CD1c-positive myeloid dendritic cell (primary cell): Measurements from ENCODE around the gene PPP1R9B.
A peak's percentile ranks its signal among the peaks of the same experiment; 100 is the strongest.

Experiments
- DNase-seq: peaks from one replicate; pipeline ENCODE4 v3.0.0-alpha.2; 2016; ENCODE audit errors: extremely low spot score

The PPP1R9B gene

DNA sequence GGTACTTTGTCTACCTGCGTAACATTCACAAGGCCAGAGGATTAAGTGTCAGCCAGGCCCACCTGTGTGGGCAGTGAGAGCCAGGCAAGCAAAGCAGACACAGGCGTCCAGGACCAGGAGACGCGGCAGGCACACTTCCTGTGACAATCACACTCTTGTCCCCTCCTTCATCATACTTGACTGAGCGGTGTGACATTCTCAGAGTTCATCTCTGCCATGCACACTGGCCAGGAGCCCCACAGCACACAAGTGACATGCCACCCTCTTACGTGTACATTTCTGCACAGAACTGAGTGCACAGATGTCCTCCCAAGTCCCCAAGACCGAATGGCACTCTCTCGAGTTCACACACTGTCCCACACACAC lies 8.7 kb downstream of the PPP1R9B start:
- no peak for DNase-seq

DNA sequence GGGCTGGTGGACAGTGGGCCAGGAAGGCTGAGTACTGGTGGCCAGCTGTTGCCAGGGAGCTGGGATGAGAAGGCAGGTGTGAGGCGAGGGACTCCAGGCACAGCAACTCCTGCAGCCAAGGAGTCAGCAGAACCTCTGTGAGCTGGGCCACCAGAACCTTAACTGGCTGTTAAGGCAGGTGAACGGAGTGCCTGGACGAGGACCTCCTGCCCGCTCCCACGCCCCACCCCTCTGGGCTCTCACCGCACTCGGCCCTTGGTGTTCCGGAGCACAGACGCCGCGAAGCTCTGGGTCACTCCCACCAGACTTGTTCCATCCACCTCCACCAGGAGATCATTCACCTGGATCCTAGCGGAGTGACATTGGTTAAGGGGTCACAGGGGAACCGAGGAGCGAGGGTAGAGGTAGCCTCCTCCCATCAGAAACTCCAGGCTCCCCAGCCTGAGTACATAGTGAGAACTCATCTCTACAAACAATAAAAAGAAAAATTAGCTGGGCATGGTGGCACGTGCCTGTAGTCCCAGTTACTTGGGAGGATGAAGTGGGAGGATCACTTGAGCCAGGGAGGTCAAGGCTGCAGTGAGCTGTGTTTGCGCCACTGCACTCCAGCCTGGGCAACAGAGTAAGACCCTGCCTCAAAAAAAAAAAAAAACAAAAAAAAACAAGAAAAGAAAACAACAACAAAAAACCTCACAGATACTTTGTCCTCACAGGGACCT lies 9.3 kb downstream of the PPP1R9B start:
- DNase-seq = no peak

DNA sequence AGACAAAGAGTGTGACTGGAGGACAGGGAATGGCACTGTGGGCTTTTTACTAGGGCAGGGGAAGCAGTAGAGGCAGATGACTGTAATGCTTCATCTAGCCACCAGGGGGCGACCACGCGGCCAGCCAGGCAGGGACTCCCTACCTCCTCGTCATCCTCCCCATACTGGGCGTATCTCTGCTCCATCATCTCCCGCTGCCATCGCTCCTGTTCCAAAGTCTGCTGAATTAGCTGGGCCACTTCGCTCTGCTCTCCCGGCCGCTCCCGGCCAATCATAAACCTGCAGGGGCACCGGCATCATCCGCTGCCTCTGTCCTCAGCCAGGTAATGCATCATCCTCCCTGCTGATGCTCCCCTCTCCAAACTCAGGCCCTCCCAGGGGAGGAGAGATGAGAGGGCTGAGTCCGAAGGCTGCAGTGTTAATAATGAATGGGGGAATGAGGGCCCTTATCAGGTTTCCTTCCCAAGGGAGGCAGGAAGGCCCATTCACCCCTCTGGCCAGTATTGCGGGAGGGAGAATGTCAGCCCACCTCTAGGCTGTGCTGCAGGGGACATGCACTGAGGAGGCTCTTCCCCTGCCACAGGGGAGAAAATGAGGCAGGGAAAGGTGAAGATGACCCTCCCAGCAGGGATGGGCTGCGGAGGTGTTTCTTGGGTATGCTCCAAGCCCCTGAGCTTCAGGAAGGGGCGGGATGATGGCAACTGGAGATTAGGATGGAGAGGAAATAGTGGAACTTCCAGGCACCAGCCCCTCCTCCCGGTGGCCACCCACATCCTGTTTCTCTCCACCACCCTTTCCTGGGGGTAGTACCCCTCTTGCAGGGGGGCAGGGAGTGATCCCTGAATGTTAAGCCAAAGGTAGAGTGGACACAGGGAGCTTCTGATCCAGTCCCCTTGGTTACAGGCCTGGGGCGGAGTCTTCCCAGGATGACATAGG lies 10.3 kb downstream of the PPP1R9B start:
- DNase-seq = peak; percentile 76

- no peak for DNase-seq
Observed at GRCh38 chr17:50139185-50139783, 11.2 kb downstream of the PPP1R9B start.

DNA sequence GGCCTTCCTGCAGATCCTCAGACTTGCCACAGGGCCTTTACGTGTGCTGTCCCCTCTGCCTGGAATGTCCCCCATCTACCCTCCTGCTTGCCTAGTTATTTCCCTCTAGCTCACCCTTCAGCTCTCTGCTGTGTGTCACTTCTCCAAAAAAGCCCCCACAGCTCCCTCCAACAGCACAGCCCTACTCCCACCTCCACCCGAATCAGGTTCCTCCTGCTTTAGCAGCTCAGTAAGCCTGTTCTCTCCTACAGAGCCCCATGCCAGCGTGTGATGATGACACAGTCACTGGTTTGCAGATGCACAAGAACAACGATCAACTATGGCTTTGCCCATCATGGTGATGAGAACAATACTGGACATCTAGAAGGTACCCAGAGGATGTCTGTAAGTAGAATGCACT lies 13.4 kb downstream of the PPP1R9B start:
- DNase-seq = peak; percentile 44

DNA sequence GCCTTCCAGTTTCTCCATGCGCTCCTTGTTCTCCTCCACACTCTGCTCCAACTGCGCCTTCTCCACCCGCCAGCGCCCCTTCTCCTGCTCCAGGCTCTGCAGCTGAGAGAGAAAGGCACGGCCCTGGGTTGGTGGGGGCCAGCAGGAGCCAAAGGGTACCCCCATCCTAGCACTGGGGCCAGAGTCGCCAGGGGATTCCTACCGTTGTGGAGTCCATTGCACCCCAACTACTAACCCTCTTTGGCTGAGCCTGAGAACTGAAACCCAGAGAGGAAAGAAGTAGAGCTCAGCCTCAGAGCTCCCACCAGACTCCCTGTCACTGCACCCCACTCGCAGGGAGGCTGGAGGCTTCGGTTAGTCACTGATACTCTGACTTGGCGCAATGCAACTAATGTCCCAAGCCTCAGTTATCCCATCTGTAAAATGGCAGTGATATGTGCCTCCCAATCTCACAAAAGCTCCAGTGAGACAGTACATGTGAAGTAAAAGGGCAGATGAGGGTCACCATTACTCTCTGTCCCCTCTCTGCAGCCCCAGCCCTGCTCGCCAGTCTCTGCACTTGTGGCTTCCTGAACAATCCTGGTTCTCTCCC lies 14.3 kb downstream of the PPP1R9B start:
- DNase-seq = no peak

GRCh38 chr17:50135316-50136095 lies 15.0 kb downstream of the PPP1R9B start:
- DNase-seq = no peak

DNA sequence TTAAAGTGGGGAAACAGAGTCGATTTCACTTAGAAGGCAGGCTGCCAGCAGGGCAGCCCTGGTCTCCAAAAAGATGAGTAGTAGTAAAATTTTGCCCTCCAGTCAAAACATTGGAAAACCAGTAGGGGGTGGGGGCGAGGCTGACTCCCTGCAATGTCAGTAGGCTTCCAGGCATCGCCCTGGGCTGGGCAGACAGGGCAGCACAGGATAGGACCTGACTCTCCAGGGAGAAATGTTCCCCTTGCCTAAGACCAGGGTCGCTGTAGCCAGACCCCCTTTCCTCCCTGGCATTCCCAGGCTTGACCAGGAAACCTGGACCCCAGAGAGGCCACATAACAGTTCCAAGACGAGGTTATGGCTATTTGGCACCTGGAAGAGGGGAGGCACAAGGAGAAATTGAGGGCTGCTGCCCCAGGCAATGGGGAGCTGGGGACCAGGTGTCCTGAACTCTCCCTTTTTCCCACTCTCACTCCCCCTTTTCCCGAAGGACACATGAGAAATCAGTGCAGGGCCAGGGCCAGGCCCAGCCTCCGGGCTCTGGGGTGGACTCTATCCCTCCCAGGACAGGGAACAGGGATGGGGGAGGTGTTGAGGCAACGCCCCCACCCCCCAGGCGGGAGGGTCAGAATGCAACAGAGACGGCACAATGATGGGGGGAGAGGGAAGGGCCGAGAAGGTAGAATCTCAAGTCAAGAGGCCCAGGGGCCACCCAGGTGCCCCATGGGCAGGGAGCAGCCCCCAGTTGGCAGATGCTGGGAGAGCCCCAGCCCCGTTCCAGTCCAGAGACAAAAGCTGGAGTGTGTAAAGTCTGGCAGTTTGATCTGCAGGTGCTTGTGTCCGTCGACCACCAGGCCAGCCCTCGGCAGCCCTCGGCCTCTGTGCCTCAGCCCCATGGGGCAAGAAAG lies 16.0 kb downstream of the PPP1R9B start:
- no peak for DNase-seq

GRCh38 chr17:50133769-50134099 lies 16.7 kb downstream of the PPP1R9B start:
- DNase-seq = no peak

DNA sequence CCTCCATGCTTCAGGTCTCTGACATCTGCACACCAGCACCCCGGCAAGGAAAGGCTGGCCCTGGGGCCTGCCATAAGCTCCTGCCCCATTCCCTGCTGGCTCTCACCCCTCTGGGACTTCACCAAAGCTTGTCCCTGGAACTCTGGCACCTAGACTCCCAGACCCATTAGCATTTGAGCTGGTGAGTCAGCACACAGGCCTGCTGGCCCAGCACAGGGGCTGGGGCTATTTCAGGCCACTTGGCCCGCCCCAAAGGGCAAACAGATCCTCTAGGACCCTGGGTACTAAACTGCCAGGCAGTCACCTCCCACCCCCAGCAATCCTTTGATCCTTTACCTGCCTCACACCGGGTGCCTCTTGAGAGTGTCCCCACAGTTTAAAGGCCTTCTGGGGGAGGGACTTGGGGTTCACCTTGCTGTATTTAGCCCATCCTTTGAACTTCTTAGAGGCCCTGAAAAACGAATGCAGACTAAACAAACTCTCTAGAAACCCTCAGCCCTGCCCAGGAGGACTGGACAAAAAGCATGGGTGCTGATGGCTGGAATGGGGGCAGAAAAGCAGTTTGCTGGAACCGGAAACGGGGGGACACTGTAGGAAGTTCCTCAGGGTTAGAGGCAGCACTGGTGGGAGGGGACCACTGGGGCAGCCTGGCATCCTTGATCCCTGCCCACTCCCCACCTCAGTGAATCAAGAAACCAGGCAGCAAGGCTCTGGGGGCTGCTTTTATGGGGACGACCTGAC lies 17.3 kb downstream of the PPP1R9B start:
- no peak for DNase-seq

DNA sequence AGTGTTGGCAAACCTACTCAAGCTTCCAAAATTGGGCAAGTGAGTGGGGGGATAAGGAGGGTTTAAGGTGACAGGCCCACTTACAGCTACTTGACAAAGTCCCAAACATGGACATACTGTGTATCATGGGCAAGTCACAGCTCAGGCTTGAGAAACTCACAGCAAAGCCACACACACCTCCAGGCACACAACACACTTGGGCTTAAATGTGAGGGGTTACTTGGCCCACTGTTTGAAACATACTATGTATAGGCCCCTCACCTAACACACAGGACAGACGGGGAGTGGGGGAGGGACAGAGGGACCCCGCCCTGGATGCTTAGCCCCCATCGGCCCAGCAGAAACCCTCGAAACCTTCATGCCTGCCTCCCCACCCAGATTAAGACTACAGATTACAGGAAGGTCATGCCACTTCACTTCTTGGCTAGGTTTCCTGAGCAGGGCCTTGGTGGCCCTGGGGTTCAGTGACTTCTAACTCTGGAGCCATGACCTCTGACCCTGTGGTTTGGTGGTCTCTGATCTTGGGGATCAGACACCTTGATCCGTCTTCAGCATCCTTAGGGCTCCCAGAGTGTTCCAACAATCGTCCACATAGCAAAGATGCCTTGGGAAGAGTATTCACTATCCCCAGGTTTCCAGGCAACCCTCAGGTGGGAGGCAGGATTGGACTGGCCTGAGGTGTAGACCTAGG lies 18.2 kb downstream of the PPP1R9B start:
- DNase-seq = no peak

- DNase-seq = peak; percentile 13
Observed at GRCh38 chr17:50130559-50131305, 19.7 kb downstream of the PPP1R9B start.

GRCh38 chr17:50129728-50130558 lies 20.5 kb downstream of the PPP1R9B start, which contains the start of gene SAMD14:
SAMD14 (minus strand) TSS chr17:50130160; CDS start chr17:50124959, 5,201 bp downstream.
- peak; percentile 53 for DNase-seq

DNA sequence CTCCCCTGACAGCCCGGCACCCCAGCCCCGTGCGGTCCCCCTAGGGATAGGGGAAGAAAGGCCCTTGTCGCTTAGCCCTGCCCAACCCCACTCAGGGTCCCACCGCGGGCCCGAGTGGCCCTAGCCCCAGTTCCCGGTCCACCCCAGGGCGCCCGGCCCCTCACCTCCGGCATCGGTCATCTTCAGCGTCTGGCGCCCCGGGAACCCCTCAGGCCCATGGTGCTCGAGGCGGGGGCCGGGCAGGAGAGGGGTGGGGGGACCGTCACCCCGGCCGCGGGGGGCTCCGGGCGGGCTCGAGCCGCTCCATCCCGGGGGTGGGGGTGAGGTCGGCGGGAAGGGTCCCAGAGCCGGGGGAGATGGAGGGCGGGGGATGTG lies 21.1 kb downstream of the PPP1R9B start:
- no peak for DNase-seq

- peak; percentile 43 for DNase-seq
Observed at GRCh38 chr17:50128441-50129352, 21.8 kb downstream of the PPP1R9B start.

DNA sequence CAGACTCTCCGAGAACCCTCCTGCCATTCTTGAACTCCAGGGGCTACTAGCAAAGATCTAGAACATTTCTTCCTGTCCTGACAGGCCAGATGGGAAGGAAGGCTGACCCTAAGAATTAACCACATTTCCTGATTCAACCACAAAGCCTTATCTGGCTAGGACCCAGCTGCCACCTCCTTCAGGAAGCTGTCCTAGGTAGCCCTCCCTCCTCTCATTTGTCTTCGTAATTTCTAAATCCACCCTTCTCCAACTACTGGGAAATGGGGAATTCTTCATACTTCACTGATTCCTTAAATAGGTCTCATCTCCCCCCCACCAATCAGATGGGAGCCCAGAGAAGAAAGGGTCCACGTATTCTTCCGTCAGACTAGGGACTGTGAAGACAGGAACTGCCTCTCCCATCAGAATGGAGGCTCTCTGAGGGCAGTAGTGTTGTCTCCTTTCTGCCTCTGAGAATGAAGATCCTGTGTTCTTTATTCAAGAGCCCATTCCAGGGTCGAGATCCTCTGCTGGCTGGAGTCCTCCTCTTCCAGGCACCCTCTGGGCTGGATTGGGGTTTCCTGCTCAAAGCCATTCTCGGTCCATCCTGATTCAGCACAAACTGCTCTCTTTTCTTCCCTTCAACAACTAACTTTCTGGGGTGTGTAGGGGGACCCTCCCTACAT lies 22.6 kb downstream of the PPP1R9B start:
- peak; percentile 13 for DNase-seq
